ENCODE measurements around the gene RGS1.

The RGS1 gene

GRCh38 chr1:192620071-192620635, 44.6 kb downstream of the RGS1 start:
- DNase-seq (ENCODE audit: low read depth in 2 of 2), result no peak

GRCh38 chr1:192626366-192627179, 51.0 kb downstream of the RGS1 start:
- no peak for DNase-seq (ENCODE audit: low read depth in 2 of 2)

GRCh38 chr1:192627901-192628300, 52.3 kb downstream of the RGS1 start:
- DNase-seq (ENCODE audit: low read depth in 2 of 2), result no peak

GRCh38 chr1:192628396-192629057, 53.0 kb downstream of the RGS1 start:
- DNase-seq (ENCODE audit: low read depth in 2 of 2), result no peak

GRCh38 chr1:192629612-192630011, 54.0 kb downstream of the RGS1 start:
- DNase-seq (ENCODE audit: low read depth in 2 of 2), result no peak
